ENCODE measurements around the gene PSG5.
"Not testable (repeated sequence)": the region's sequence is repeated elsewhere in the genome, so short reads cannot be mapped to it uniquely, and the experiment has no call there.

- not testable (repeated sequence) for TF ChIP-seq CTCF (IDR thresholded peaks at IDR 0.05; ENCODE audit: poor library complexity, severe bottlenecking); EZH2 (IDR thresholded peaks at IDR 0.05; ENCODE audit: borderline replicate concordance, insufficient read depth, low read length, poor library complexity, severe bottlenecking); TAF1 (IDR thresholded peaks at IDR 0.05; ENCODE audit: low read depth); POLR2AphosphoS5 (IDR thresholded peaks at IDR 0.05); SMC3 (conservative IDR thresholded peaks at IDR 0.05; ENCODE audit: poor library complexity); MXI1 (conservative IDR thresholded peaks at IDR 0.05; ENCODE audit: poor library complexity, severe bottlenecking); REST (IDR thresholded peaks at IDR 0.05; ENCODE audit: borderline replicate concordance); EP300 (conservative IDR thresholded peaks at IDR 0.05; ENCODE audit: poor library complexity, severe bottlenecking); RAD21 (conservative IDR thresholded peaks at IDR 0.05)
These were observed 20.4 kb downstream of the PSG5 start for GRCh38 chr19:43165906-43166305.
